GM19240 (cell line): ENCODE results near the gene FAM131A.

Source experiments
- DNase-seq: peaks from one replicate; pipeline ENCODE4 v3.0.0; 2011; ENCODE audit warnings: low spot score; ENCODE audit not compliant: insufficient read length

The FAM131A gene, protein sequence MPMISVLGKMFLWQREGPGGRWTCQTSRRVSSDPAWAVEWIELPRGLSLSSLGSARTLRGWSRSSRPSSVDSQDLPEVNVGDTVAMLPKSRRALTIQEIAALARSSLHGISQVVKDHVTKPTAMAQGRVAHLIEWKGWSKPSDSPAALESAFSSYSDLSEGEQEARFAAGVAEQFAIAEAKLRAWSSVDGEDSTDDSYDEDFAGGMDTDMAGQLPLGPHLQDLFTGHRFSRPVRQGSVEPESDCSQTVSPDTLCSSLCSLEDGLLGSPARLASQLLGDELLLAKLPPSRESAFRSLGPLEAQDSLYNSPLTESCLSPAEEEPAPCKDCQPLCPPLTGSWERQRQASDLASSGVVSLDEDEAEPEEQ

GRCh38 chr3:184337399-184337714, at the start of gene FAM131A:
FAM131A (plus strand) TSS chr3:184337600; CDS start chr3:184337631, 31 bp downstream.
- DNase-seq: no peak

DNA sequence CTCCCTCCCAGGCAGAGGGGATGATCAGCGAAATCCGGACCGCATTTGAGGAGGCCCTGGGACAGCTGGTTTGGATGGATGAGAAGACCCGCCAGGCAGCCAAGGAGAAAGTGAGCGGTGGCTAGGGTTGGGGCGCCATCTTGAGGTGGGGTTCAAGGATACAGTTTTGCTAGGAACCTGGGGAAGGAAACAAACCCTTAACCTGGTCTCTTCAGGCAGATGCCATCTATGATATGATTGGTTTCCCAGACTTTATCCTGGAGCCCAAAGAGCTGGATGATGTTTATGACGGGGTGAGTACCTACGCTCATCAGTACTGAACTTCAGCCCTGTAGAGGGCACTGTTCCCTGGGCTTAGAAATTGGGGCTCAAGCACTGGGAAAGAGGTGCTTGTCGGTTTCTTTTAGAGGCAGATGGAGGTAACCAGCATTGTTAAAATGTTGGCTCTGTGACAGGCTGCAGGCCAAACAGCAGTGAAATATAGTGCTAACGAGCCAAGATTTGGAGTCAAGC, 47.9 kb upstream of the FAM131A start:
- DNase-seq: peak; percentile 61

DNA sequence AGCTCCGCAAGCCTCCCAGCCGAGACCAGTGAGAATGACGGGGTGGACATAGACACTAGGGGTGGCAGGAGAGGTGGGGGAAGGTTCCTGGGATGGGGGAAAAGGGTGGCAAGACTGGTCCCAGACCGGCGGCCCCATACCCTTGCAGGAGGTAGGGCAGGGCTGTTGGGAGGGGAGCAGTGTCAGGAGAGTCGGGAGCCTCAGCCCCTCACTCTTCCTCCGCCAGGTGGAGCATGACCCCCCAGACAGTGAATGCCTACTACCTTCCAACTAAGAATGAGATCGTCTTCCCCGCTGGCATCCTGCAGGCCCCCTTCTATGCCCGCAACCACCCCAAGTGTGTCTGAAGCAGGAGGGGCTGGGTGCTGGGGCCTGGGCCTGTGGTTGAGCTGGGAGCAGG, 47.1 kb upstream of the FAM131A start:
- DNase-seq: no peak

DNA sequence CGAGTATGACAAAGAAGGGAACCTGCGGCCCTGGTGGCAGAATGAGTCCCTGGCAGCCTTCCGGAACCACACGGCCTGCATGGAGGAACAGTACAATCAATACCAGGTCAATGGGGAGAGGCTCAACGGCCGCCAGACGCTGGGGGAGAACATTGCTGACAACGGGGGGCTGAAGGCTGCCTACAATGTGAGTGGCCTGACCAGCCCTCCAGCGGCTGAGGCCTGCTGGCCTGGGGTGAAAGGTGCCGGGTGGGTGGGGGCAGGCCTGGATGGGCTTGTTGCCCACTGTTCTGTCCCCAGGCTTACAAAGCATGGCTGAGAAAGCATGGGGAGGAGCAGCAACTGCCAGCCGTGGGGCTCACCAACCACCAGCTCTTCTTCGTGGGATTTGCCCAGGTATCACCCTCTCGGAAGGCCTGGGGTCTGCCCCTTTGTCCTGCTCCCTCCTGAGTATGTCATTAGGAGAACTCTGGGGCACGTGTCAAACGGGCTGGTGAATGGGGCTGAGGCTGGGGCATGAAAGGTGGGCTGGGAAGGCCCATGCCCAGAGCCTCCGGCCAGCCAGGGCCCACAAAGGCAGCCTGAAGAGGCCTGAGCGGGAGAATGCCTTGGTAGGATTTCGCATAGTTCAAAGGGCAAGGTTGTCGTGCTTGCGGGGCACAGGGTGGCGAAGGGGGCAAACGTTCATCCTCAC, 46.2 kb upstream of the FAM131A start:
- no peak for DNase-seq

GRCh38 chr3:184291738-184292445, 45.5 kb upstream of the FAM131A start:
- no peak for DNase-seq

DNA sequence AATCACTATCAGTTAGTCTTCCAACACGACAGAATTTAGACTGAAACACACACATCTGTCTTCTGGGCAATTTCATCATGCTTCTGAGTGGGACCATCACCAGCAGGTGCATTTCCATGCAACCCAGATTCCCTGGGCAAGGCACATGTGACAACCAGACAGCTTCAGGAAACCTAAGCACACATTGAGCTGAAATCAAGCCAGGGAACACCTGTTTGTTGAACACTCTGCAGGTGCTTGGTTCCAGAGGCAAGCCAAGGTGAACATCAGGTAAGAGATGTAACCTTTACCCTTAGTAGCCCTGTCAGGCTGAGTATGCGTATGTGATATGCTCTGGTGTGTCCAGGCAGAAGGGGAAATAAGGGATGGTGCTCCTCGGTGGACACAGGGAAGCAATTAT, 41.6 kb upstream of the FAM131A start:
- no peak for DNase-seq

DNA sequence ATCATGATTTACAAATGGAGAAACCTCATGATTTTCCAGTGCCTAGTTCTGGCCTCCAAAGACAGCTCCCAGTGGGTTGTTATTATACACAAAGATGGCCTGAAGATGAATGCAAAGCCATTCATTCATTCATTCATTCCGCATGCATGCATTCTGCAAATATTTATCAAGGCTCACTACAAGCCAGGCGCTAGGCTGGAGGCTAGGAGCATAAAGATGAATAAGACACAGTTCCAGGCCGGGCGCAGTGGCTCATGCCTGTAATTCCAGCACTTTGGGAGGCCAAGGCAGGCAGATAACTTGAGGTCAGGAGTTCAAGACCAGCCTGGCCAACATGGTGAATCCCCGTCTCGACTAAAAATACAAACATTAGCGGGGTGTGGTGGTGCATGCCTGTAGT, 40.8 kb upstream of the FAM131A start:
- DNase-seq: no peak

- peak; percentile 96 for DNase-seq
Observed at GRCh38 chr3:184298759-184299487, 38.5 kb upstream of the FAM131A start, which contains the start of gene PSMD2. PSMD2 (plus strand) TSS chr3:184299241; CDS start chr3:184299267, 26 bp downstream.

DNA sequence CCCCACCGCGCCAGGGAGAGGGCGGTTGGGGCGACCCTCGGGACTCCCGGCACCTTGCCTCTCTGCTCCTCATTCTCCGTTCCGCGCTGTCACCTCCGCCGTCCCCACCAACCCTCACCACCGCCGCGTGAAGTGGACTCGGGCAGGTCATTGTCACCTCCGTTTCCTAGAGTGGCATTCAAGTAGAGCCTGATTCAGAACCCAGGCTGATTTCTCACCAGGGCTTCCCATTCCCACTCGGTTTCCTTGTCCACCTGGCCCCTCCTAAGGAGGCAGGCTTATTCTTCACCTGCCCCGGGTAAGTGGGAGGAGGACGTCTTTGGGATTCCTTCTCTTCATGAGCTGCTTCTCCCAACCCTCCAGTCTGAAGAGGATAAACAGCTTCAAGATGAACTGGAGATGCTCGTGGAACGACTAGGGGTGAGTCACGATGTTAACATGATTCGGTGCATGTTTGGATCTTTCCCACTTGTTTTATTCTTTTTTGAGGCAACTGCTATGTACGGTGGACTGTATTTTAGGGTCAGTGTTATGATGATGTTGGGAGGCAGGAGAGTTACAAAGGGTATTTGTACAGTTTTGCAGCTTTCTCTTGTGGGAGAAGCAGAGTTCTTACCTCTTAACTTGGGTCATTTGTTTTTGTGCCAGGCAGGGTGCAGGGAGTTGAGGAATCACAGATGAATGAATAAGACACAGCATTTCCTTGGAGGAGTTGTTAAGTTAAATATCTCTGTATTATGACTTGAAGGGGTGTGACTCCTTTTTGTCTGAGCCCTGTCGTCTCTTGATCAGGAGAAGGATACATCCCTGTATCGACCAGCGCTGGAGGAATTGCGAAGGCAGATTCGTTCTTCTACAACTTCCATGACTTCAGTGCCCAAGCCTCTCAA, 37.7 kb upstream of the FAM131A start:
- no peak for DNase-seq

GRCh38 chr3:184300378-184300720, 37.1 kb upstream of the FAM131A start:
- no peak for DNase-seq

DNA sequence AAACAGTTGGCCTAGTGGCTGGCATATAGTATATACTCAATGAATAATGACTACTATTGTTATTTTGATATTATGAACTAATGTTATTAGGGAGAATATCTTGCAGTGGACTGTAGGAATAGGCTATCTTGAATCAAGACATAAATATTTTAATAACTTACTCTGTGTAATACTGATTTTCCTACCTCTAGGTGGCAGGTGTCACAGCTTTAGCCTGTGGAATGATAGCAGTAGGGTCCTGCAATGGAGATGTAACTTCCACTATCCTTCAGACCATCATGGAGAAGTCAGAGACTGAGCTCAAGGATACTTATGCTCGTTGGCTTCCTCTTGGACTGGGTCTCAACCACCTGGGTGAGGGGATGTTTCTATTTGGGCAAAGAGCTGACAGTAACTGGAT, 31.8 kb upstream of the FAM131A start:
- no peak for DNase-seq

GRCh38 chr3:184306341-184306972, 30.9 kb upstream of the FAM131A start:
- no peak for DNase-seq

DNA sequence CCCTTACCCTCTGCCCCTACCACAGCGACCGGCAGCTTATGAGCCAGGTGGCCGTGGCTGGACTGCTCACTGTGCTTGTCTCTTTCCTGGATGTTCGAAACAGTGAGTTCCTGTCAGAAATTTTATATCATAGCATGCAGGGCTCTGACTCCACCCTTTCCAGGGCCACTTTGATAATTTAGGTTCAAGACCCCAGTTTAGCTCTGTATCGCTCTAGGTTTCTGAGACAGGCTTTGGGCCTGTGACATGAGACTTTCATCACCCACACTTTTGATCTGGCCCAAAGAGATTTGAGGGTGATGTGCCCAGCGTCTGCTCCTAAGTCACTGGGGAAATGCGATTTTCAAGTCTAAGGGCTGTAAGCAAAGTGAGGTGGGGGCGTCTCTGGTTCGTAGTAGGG, 29.5 kb upstream of the FAM131A start:
- no peak for DNase-seq

DNA sequence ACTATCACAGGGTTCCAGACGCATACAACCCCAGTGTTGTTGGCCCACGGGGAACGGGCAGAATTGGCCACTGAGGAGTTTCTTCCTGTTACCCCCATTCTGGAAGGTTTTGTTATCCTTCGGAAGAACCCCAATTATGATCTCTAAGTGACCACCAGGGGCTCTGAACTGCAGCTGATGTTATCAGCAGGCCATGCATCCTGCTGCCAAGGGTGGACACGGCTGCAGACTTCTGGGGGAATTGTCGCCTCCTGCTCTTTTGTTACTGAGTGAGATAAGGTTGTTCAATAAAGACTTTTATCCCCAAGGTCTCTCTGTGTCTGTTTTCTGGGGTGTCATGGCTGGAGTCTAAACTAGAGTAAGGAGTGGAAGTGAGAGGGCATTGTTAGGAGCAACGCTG, 28.7 kb upstream of the FAM131A start:
- no peak for DNase-seq

- no peak for DNase-seq
Observed at GRCh38 chr3:184311633-184312032, 25.8 kb upstream of the FAM131A start.

DNA sequence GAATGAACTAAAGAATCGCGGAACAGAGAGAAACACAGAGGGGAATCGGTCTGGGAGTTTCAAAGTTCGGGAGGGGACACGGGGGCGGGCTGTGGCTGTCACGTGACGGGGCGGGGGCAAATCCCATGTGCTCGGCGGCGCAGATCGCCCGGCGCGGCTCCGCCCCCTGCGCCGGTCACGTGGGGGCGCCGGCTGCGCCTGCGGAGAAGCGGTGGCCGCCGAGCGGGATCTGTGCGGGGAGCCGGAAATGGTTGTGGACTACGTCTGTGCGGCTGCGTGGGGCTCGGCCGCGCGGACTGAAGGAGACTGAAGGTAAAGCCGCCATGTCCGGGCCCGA, 23.1 kb upstream of the FAM131A start, which contains the start of gene EIF4G1:
TSS of gene EIF4G1 (plus strand) at position 244 of the 337 bp plus-strand sequence. CDS start 1,191 bp downstream, outside the sequence.
- peak; percentile 92 for DNase-seq

DNA sequence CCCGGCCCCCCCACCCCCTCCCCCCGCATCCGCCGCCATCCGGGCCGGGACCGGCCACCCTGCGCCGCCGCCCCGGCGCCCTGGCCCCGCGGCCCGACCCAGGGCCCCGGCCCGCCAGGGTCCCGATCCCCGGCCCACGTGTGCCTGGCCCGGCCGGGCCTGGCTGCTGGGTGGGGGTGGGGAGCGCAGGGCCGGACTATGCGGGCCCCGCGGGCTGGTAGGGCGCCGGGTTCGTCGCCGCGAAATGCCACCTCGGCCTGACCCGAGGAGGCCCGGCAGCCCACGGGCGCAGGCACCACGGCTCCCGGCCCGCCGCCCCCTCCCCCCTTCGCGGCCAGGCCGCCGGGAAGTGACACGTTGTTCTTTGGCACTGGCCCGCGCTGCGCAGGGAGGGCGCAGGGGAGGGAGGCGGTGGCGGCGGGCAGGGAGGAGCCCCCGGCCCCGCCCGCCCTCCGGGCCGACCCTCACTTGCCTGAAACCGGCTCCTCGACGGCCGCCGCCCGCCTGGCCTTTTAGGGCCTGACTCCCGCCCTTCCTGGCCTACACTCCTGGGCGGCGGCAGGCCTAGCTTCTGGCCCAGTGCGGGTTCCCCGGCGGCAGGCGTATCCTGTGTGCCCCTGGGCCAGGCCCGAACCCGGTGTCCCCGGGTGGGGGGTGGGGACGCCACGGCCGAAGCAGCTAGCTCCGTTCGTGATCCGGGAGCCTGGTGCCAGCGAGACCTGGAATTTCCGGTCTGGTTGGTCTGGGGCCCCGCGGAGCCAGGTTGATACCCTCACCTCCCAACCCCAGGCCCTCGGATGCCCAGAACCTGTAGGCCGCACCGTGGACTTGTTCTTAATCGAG, 22.5 kb upstream of the FAM131A start:
- DNase-seq: peak; percentile 50

DNA sequence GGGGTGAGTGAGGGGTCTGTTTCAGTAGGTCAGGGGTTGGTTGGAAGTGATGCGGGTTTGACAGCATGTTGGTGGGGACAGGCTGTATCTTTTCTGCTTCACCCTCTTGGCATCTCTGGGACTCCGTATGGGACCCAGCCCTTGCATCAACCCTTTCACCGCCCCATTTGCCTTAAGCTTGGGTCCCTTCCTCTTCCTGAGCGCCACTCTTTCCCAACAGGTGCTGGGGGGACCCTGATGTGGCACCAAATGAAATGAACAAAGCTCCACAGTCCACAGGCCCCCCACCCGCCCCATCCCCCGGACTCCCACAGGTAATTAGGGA, 21.9 kb upstream of the FAM131A start:
- DNase-seq: no peak
